DND-41 (cell line): ENCODE results near the gene SH3BP5.
A peak's percentile ranks its signal among the peaks of the same experiment; 100 is the strongest.

Experiments used
- ATAC-seq: fragments of 200-7000 bp; cut with Tn5 transposase; 3 replicates; pipeline ENCODE4 v1.9.1; 2021; ENCODE audit warnings: low read depth; ENCODE audit not compliant: insufficient read depth
- DNase-seq: peaks from one replicate; pipeline ENCODE4 v3.0.0-alpha.2; 2020
- H2AFZ ChIP-seq: 2 replicates; pipeline ENCODE4 v1.6.0; 2012; ENCODE audit warnings: low read depth, low read length
- H3K27ac ChIP-seq: 2 replicates; pipeline ENCODE4 v1.5.1; 2012; ENCODE audit warnings: low read length, inconsistent platforms
- H3K27me3 ChIP-seq: fragments of 200-600 bp; sonication (generic); 2 replicates; pipeline ENCODE4 v1.6.0; 2012; ENCODE audit warnings: low read length, mild to moderate bottlenecking, inconsistent platforms; ENCODE audit not compliant: insufficient read depth, poor library complexity
- H3K36me3 ChIP-seq: 2 replicates; pipeline ENCODE4 v1.5.1; 2012; ENCODE audit warnings: low read length, inconsistent platforms; ENCODE audit not compliant: insufficient read depth
- H3K4me1 ChIP-seq: 2 replicates; pipeline ENCODE4 v1.5.1; 2012; ENCODE audit warnings: mild to moderate bottlenecking, low read length; ENCODE audit not compliant: insufficient read depth
- H3K4me2 ChIP-seq: 2 replicates; pipeline ENCODE4 v1.6.0; 2012; ENCODE audit warnings: mild to moderate bottlenecking, moderate library complexity, low read length, inconsistent platforms; ENCODE audit not compliant: insufficient read depth
- H3K4me3 ChIP-seq, 2 experiments: fragments of 200-600 bp in 1 of 2; shearing (Covaris generic) in 1 of 2; 2 replicates each; pipeline ENCODE4 v1.5.1; 2012 to 2016; ENCODE audit warnings: inconsistent platforms in 2 of 2, low read length in 2 of 2, mild to moderate bottlenecking in 2 of 2, low read depth in 1 of 2, moderate library complexity in 1 of 2
- H3K79me2 ChIP-seq: 2 replicates; pipeline ENCODE4 v1.6.0; 2012; ENCODE audit warnings: low read length, inconsistent platforms; ENCODE audit not compliant: insufficient read depth
- H3K9ac ChIP-seq: 2 replicates; pipeline ENCODE4 v1.6.0; 2012; ENCODE audit warnings: low read depth, mild to moderate bottlenecking, inconsistent platforms, low read length, moderate library complexity
- H3K9me3 ChIP-seq: 2 replicates; pipeline ENCODE4 v1.5.1; 2012; ENCODE audit warnings: low read length, moderate library complexity, mild to moderate bottlenecking, inconsistent platforms; ENCODE audit not compliant: insufficient read depth, severe bottlenecking
- H4K20me1 ChIP-seq: 2 replicates; pipeline ENCODE4 v1.6.0; 2012; ENCODE audit warnings: low read length; ENCODE audit not compliant: insufficient read depth
- EZH2 ChIP-seq: IDR thresholded peaks from 3 replicates; pipeline ENCODE4 v1.6.1; 2012; ENCODE audit warnings: borderline replicate concordance, low read depth, mild to moderate bottlenecking, moderate library complexity, low read length, inconsistent platforms; ENCODE audit not compliant: severe bottlenecking
- TF ChIP-seq, protein P1 (sequence below): IDR thresholded peaks from 2 replicates; pipeline ENCODE4 v1.5.1; 2012; ENCODE audit warnings: borderline replicate concordance, low read length, moderate library complexity, mild to moderate bottlenecking; ENCODE audit not compliant: poor library complexity, severe bottlenecking; ENCODE audit errors: extremely low read depth

Gene SH3BP5

DNA sequence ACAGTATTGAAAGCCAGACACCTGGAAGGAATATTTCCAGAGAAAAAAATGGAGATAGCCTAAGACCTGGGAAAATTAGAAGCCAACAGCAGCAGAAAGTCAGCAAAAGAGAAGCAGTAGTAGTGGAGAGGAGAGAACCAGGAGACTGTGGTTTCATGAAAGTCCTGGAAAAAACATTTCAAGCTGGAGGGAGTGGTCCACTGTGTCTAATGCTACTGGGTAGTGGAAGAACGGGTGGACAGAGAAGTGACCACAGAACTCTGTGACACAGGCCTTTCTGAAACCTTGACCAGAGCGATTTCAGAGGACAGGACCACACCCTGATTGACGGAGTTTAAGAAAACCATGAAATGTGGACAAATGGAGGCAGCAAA, 15.3 kb upstream of the SH3BP5 start:
- H2AFZ ChIP-seq: no peak overlapping the region
- DNase-seq: no peak
- ATAC-seq: no peak; the same call in 2 of the 3 replicates

DNA sequence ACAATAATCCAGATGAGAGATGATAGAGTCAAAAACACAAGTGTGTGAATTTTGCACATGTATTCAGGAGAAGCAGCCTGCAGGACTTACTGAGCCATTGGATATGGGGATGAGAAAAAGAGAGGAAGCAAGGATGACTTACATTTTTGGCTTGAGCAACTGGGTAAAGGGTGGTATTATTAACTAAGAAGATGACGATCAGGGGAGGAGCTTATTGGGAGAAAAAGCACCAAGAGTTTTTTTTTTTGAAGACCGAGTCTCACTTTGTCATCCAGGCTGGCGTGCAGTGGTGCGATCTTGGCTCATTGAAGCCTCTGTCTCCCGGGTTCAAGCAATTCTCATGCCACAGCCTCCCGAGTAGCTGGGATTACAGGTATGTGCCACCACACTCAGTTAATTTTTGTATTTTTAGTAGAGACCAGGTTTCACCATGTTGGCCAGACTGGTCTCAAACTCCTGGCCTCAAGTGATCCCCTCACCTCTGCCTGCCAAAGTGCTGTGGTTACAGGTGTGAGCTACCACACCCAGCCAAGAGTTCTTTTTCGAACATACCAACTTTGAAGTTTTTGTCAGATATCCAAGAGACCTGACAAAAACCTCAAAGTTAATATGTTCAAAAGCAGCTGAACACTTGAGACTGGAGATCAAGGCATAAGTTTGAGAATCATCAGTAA, 14.8 kb upstream of the SH3BP5 start:
- H3K36me3 ChIP-seq: no peaks in the 10 kb centered on the region
- DNase-seq (peak; percentile 32), ATAC-seq (peak; percentile 38; the same call in 1 of the 3 replicates)
- H3K9me3 ChIP-seq: peaks cover 9% of the 10 kb centered on the region
- H4K20me1 ChIP-seq: no peaks in the 10 kb centered on the region
- H3K79me2 ChIP-seq: no peaks in the 10 kb centered on the region
- peaks cover 29% of the 10 kb centered on the region for H3K4me1 ChIP-seq
- no peak overlapping the region for H3K4me3 ChIP-seq
- no peak overlapping the region for H3K4me2 ChIP-seq
- TF ChIP-seq, protein P1, sequence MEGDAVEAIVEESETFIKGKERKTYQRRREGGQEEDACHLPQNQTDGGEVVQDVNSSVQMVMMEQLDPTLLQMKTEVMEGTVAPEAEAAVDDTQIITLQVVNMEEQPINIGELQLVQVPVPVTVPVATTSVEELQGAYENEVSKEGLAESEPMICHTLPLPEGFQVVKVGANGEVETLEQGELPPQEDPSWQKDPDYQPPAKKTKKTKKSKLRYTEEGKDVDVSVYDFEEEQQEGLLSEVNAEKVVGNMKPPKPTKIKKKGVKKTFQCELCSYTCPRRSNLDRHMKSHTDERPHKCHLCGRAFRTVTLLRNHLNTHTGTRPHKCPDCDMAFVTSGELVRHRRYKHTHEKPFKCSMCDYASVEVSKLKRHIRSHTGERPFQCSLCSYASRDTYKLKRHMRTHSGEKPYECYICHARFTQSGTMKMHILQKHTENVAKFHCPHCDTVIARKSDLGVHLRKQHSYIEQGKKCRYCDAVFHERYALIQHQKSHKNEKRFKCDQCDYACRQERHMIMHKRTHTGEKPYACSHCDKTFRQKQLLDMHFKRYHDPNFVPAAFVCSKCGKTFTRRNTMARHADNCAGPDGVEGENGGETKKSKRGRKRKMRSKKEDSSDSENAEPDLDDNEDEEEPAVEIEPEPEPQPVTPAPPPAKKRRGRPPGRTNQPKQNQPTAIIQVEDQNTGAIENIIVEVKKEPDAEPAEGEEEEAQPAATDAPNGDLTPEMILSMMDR: no peak
- TF ChIP-seq EZH2: no peak
- H3K9ac ChIP-seq: no peak overlapping the region
- H3K27ac ChIP-seq: no peak overlapping the region
- H3K27me3 ChIP-seq: no peaks in the 10 kb centered on the region
- no peak overlapping the region for H2AFZ ChIP-seq

More for the DNA sequence above, 15.3 kb upstream of the SH3BP5 start:
- no peaks in the 10 kb centered on the region for H3K36me3 ChIP-seq
- no peaks in the 10 kb centered on the region for H3K27me3 ChIP-seq
- H3K4me2 ChIP-seq: no peak overlapping the region
- H3K4me1 ChIP-seq: peaks cover 29% of the 10 kb centered on the region
- no peaks in the 10 kb centered on the region for H3K79me2 ChIP-seq
- TF ChIP-seq EZH2: no peak
- TF ChIP-seq, protein P1: no peak
- H3K9me3 ChIP-seq: peaks cover 9% of the 10 kb centered on the region
- H3K27ac ChIP-seq: no peak overlapping the region
- no peak overlapping the region for H3K4me3 ChIP-seq
- no peak overlapping the region for H3K9ac ChIP-seq
- H4K20me1 ChIP-seq: no peaks in the 10 kb centered on the region

DNA sequence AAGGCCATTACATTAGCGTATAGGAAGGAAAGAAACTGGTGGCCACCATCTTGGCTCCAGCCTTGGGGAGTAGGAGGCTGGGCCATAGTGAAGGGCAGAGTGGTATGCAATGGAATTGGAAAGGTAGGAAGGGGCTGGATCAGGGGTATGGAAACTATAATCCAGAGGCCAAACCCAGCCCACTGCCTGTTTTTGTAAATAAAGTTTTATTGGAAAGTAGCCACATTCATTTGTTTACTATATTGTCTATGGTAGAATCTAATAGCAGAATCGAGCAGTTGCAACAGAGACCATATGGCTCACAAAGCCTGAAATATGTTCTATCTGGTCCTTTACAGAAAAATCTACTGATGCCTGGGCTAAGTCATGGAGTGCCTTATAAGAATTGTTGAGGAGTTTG, 14.1 kb upstream of the SH3BP5 start:
- Histone ChIP-seq H3K4me2 (no peak overlapping the region), H3K27me3 (no peaks in the 10 kb centered on the region), H4K20me1 (no peaks in the 10 kb centered on the region), H2AFZ (0 out of 2 replicates have a peak overlapping the region, but pooled peaks have one; percentile 25), H3K4me1 (peaks cover 29% of the 10 kb centered on the region), H3K4me3 (no peak overlapping the region), H3K9ac (no peak overlapping the region), H3K9me3 (peaks cover 4% of the 10 kb centered on the region), H3K27ac (peak overlapping the region; percentile 37; the same call in 1 of the 2 replicates), H3K36me3 (no peaks in the 10 kb centered on the region), H3K79me2 (no peaks in the 10 kb centered on the region)
- TF ChIP-seq, protein P1: no peak
- no peak for TF ChIP-seq EZH2
- DNase-seq (no peak), ATAC-seq (no peak)
